CD8-positive, alpha-beta memory T cell (primary cell): ENCODE results near the gene TRAP1. TPM values are rescaled to one million over a fixed set of nuclear protein-coding genes. Genes with fewer than 3 reads are reported as not detected.

Source experiments
- CTCF ChIA-PET: fragments of 350-600 bp; sonication (Branson Sonifier 250); formaldehyde crosslinking; loops from one replicate; lab custom pipeline; 2021; ENCODE audit warnings: antibody characterized with exemption; lab: Charles Lee
- POLR2A ChIA-PET: fragments of 350-600 bp; sonication (Branson Sonifier 250); formaldehyde crosslinking; loops from one replicate; lab custom pipeline; 2021; ENCODE audit warnings: antibody characterized with exemption; lab: Charles Lee
- DNase-seq, 5 donors: peaks; one replicate each; pipeline versions ENCODE4 v3.0.0 to v3.0.0-alpha.2; 2020 to 2022; ENCODE audit warnings: mixed read lengths in 1 of 5
- H3K27ac ChIP-seq: one replicate; pipeline ENCODE4 v1.7.0; 2013; ENCODE audit warnings: low read depth, mild to moderate bottlenecking, low read length, moderate library complexity
- H3K27me3 ChIP-seq: 2 replicates; pipeline ENCODE4 v1.7.0; 2013; ENCODE audit warnings: low read length, mild to moderate bottlenecking; ENCODE audit not compliant: insufficient read depth, poor library complexity, severe bottlenecking
- H3K36me3 ChIP-seq: 2 replicates; pipeline ENCODE4 v1.7.0; 2013; ENCODE audit warnings: mild to moderate bottlenecking, low read length, moderate library complexity; ENCODE audit not compliant: insufficient read depth
- H3K4me1 ChIP-seq: 2 replicates; pipeline ENCODE4 v1.7.0; 2013; ENCODE audit warnings: mild to moderate bottlenecking, low read length, moderate library complexity; ENCODE audit not compliant: insufficient read depth
- H3K4me3 ChIP-seq: 2 replicates; pipeline ENCODE4 v1.7.0; 2013; ENCODE audit warnings: mild to moderate bottlenecking, low read length
- H3K9me3 ChIP-seq: 2 replicates; pipeline ENCODE4 v1.7.0; 2013; ENCODE audit warnings: mild to moderate bottlenecking, low read length
- H3K27ac Mint-ChIP-seq, 8 donors: one replicate each; pipeline ENCODE4 v1.8.0; 2020 to 2021; ENCODE audit warnings: mixed read lengths in 8 of 8, mild to moderate bottlenecking in 6 of 8, inconsistent platforms in 3 of 8, moderate library complexity in 3 of 8
- H3K27me3 Mint-ChIP-seq, 2 donors: one replicate each; pipeline ENCODE4 v1.8.0; 2020 to 2021; ENCODE audit warnings: mixed read lengths in 2 of 2, mild to moderate bottlenecking in 1 of 2, moderate library complexity in 1 of 2
- H3K36me3 Mint-ChIP-seq, 3 donors: one replicate each; pipeline ENCODE4 v1.8.0; 2020 to 2021; ENCODE audit warnings: mixed read lengths in 3 of 3, inconsistent platforms in 1 of 3, mild to moderate bottlenecking in 1 of 3
- H3K4me1 Mint-ChIP-seq, 3 donors: one replicate each; pipeline ENCODE4 v1.8.0; 2020 to 2021; ENCODE audit warnings: mixed read lengths in 3 of 3, inconsistent platforms in 1 of 3, mild to moderate bottlenecking in 1 of 3
- H3K4me3 Mint-ChIP-seq, 7 donors: one replicate each; pipeline ENCODE4 v1.8.0; 2020 to 2021; ENCODE audit warnings: mixed read lengths in 7 of 7, mild to moderate bottlenecking in 6 of 7, moderate library complexity in 4 of 7, inconsistent platforms in 2 of 7
- H3K9me3 Mint-ChIP-seq, 5 donors: one replicate each; pipeline ENCODE4 v1.8.0; 2020 to 2022; ENCODE audit warnings: mixed read lengths in 5 of 5, mild to moderate bottlenecking in 3 of 5, moderate library complexity in 2 of 5, inconsistent platforms in 1 of 5
- polyA plus RNA-seq: library from polyadenylated mRNA; unstranded; fragments of 300-500 nt; fragmentation: Illumina TruSeq; gene quantifications from one replicate; pipeline ENCODE4 v1.2.3, GENCODE V29; 2021
- total RNA-seq, 2 experiments: library from RNA; stranded (reverse); gene quantifications; one replicate each; pipeline ENCODE4 v1.2.3, GENCODE V29; 2021

The TRAP1 gene
- total and polyA plus RNA-seq, 3 experiments from 2014 or later = 53.5 to 308 (median 283) TPM

DNA sequence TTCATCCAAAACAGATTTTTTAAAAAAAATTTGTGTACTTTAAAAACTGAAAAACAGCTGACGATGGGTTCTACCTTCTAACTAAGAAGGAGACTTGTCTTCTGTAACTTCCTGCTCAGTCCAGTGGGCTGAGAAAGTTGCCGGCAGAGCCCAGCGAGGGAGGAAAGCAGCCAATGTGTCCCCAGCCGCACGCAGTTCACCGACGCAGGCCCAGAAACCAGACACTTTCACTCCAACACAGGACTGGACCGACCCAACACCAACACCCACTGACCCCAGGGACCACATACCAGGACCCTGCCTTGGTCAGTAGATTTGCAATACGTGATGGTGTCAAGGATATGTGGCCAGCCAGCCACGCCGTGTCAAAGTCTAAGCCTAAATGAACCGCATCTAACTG, 25.6 kb downstream of the TRAP1 start:
- Histone ChIP-seq H3K27ac (no peak overlapping the region), H3K27me3 (no peaks in the 10 kb centered on the region), H3K4me1 (peaks cover 6% of the 10 kb centered on the region), H3K9me3 (no peaks in the 10 kb centered on the region), H3K4me3 (no peak overlapping the region), H3K36me3 (peaks cover 4% of the 10 kb centered on the region)
- Mint-ChIP-seq H3K27ac (no peak overlapping the region), H3K9me3 (no peaks in the 10 kb centered on the region), H3K36me3 (peaks cover 0 to 29% (median 16%) of the 10 kb centered on the region in 3 donors), H3K4me1 (peaks cover 8 to 12% (median 11%) of the 10 kb centered on the region in 3 donors), H3K27me3 (no peaks in the 10 kb centered on the region), H3K4me3 (no peak overlapping the region)
- ChIA-PET CTCF (interaction anchor here (1.3 kb wide), 1 partner anchor 187 kb away, joined by 5 read pairs; no protein-coding TSS in a partner anchor), POLR2A (no interaction called here)
- no peak for DNase-seq

DNA sequence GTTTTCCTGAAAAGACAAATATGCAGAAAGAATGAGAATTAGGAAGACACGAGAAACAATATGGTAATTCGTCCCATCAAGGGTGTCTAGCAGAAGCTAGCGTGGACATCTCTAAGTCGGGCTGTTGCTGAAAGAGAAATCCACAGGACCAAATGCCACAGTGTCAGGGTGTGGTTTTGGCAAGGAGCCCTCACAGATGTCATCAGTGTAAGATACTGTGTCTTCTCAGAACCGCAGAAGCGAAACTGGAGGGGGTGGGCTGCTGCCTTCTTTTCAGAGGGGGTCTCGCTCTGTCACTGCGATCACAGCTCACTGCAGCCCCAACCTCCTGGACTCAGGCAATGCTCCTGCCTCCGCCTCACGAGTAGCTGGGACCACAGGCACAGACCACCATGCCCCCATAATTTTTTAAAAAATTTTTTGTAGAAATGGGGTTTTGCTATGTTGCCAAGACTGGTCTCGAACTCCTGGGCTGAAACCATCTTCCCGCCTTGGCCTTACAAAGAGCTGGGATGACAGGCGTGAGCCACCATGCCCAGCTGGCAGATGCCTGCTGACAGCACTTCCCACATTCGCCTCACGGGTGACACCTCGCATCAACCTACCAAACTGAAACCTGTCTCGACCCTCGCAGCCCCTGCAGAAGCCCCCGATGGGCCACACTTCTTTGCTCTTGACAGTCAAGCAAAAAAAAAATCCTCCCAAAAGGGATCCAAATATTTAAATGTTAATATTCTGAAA, 26.2 kb downstream of the TRAP1 start:
- no peak for DNase-seq

DNA sequence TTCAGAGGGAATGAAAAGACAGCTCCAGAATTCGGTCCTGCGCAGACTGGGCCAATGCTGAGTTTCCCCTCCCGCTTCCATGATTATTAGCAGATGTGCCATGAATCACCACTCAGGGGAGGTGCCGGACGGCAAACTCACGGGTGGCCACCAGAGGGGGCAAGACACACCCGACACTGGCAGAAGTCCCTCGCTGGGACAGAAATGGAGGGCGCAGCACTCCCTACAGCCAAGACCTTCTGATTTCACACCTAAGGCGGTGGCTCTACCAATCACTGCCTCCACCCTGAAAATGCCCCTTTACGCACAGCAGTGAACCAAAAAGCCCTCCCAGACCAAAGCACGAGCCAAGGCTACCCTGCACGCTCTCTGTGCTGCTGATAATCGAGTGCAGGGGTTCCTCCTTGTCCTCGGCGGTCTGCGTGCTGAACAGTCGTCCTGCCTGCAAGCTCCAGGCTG, 26.8 kb downstream of the TRAP1 start:
- no peaks in the 10 kb centered on the region for H3K27me3 ChIP-seq
- H3K4me3 ChIP-seq = no peak overlapping the region
- DNase-seq = peak; percentile 70 to 88 (median 75)
- H3K4me1 ChIP-seq = peaks cover 6% of the 10 kb centered on the region
- H3K9me3 Mint-ChIP-seq = no peaks in the 10 kb centered on the region
- H3K36me3 ChIP-seq = peaks cover 4% of the 10 kb centered on the region
- peak overlapping the region in 2 of 7 donors; percentile 19 to 54 for H3K4me3 Mint-ChIP-seq
- CTCF ChIA-PET = interaction anchor here (0.6 to 1.4 kb wide), 7 partner anchors 9 to 189 kb away, joined by 3 to 5 read pairs (median 3); partner anchors contain the start of gene TRAP1
- H3K27ac ChIP-seq = no peak overlapping the region
- H3K27me3 Mint-ChIP-seq = no peaks in the 10 kb centered on the region
- POLR2A ChIA-PET = interaction anchor here (0.5 kb wide), 1 partner anchor 193 kb away, joined by 3 read pairs; no protein-coding TSS in a partner anchor
- H3K27ac Mint-ChIP-seq = peak overlapping the region in 5 of 8 donors; percentile 18 to 85 (median 55)
- H3K4me1 Mint-ChIP-seq = peaks cover 8 to 12% (median 9%) of the 10 kb centered on the region in 3 donors
- H3K36me3 Mint-ChIP-seq = peaks cover 0 to 38% (median 16%) of the 10 kb centered on the region in 3 donors
- H3K9me3 ChIP-seq = no peaks in the 10 kb centered on the region

More for the DNA sequence above, 26.2 kb downstream of the TRAP1 start:
- peaks cover 8 to 12% (median 11%) of the 10 kb centered on the region in 3 donors for H3K4me1 Mint-ChIP-seq
- H3K4me3 ChIP-seq = no peak overlapping the region
- ChIA-PET CTCF (interaction anchor here (0.7 to 1.4 kb wide), 4 partner anchors 8 to 188 kb away, joined by 3 to 5 read pairs (median 3); no protein-coding TSS in a partner anchor), POLR2A (no interaction called here)
- H3K9me3 ChIP-seq = no peaks in the 10 kb centered on the region
- H3K27ac ChIP-seq = no peak overlapping the region
- H3K27me3 ChIP-seq = no peaks in the 10 kb centered on the region
- H3K27me3 Mint-ChIP-seq = no peaks in the 10 kb centered on the region
- H3K9me3 Mint-ChIP-seq = no peaks in the 10 kb centered on the region
- H3K4me3 Mint-ChIP-seq = no peak overlapping the region
- H3K36me3 ChIP-seq = peaks cover 4% of the 10 kb centered on the region
- H3K36me3 Mint-ChIP-seq = peaks cover 0 to 33% (median 16%) of the 10 kb centered on the region in 3 donors
- H3K4me1 ChIP-seq = peaks cover 6% of the 10 kb centered on the region
- peak overlapping the region in 5 of 8 donors; percentile 18 to 85 (median 58) for H3K27ac Mint-ChIP-seq

DNA sequence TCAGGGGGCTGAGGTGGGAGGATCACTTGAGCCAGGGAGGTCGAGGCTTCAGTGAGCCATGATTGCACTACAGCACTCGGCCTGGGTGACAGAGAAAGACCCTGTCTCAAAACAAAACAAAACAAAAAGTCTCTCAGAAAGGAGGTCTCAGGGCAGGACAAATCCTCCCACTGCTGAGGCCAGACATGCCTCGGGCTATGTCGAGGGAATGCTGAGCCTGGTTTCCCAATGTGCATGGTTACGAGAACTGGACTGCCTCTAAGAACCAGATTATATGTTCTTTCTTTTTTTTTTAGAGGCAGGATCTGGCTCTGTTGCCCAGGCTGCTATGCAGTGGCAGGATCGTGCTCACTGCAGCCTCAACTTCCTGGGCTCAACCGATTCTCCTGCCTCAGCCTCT, 27.6 kb downstream of the TRAP1 start:
- H3K27me3 ChIP-seq = no peaks in the 10 kb centered on the region
- H3K4me3 Mint-ChIP-seq = no peak overlapping the region
- no peaks in the 10 kb centered on the region for H3K9me3 Mint-ChIP-seq
- no peak overlapping the region for H3K4me3 ChIP-seq
- peak overlapping the region in 1 of 8 donors; percentile 57 for H3K27ac Mint-ChIP-seq
- peaks cover 8% of the 10 kb centered on the region in 3 donors for H3K4me1 Mint-ChIP-seq
- POLR2A ChIA-PET = interaction anchor here (0.5 kb wide), 1 partner anchor 194 kb away, joined by 3 read pairs; no protein-coding TSS in a partner anchor
- H3K4me1 ChIP-seq = peaks cover 6% of the 10 kb centered on the region
- no peak for DNase-seq
- no peaks in the 10 kb centered on the region for H3K9me3 ChIP-seq
- CTCF ChIA-PET = interaction anchor here (0.6 to 1.5 kb wide), 5 partner anchors 9 to 564 kb away, joined by 3 to 5 read pairs (median 4); partner anchors contain the start of gene TRAP1
- peaks cover 4% of the 10 kb centered on the region for H3K36me3 ChIP-seq
- no peak overlapping the region for H3K27ac ChIP-seq
- H3K36me3 Mint-ChIP-seq = peaks cover 0 to 41% (median 16%) of the 10 kb centered on the region in 3 donors
- H3K27me3 Mint-ChIP-seq = no peaks in the 10 kb centered on the region

DNA sequence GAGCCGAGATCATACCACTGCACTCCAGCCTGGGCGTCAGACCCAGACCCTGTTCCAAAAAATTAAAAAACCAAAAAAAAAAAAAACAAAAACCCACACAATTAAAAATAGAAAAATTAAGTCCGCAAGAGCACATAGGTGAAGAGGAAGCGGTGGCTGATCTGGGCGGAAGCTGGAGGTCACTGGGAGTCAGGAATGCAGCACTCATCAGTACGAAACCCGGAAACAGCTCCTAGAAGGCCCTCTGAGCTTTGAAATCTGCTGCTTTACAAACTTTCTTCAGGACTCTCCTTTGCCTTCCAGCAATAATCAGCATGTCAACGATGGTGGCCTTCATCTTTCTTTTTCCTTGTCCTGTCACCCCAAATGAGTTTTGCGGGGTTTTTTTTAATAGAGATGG, 29.5 kb downstream of the TRAP1 start:
- peaks cover 7 to 8% (median 8%) of the 10 kb centered on the region in 3 donors for H3K4me1 Mint-ChIP-seq
- H3K9me3 ChIP-seq = no peaks in the 10 kb centered on the region
- ChIA-PET POLR2A (no interaction called here), CTCF (interaction anchor here (1.2 to 1.4 kb wide), 2 partner anchors 37 to 192 kb away, joined by 4 to 5 read pairs; no protein-coding TSS in a partner anchor)
- H3K27ac ChIP-seq = no peak overlapping the region
- peak overlapping the region in 1 of 8 donors; percentile 51 for H3K27ac Mint-ChIP-seq
- no peak overlapping the region for H3K4me3 ChIP-seq
- no peaks in the 10 kb centered on the region for H3K27me3 Mint-ChIP-seq
- H3K4me3 Mint-ChIP-seq = no peak overlapping the region
- peaks cover 6% of the 10 kb centered on the region for H3K4me1 ChIP-seq
- DNase-seq = no peak
- peaks cover 4% of the 10 kb centered on the region for H3K36me3 ChIP-seq
- no peaks in the 10 kb centered on the region for H3K9me3 Mint-ChIP-seq
- no peaks in the 10 kb centered on the region for H3K27me3 ChIP-seq
- peaks cover 0 to 48% (median 18%) of the 10 kb centered on the region in 3 donors for H3K36me3 Mint-ChIP-seq

DNA sequence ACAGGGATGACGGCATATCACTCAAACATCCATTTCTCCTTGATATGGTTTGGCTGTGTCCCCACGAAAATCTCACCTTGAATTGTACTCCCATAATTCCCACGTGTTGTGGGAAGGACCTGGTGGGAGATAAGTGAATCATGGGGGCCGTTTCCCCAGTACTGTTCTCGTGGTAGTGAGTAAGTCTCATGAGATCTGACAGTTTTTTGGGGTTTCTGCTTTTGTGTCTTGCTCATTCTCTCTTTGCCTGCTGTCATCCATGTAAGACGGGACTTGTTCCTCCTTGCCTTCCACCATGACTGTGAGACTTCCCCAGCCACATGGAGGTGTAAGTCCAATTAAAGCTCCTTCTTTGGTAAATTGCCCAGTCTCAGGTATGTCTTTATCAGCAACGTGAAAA, 30.3 kb downstream of the TRAP1 start:
- Histone ChIP-seq H3K36me3 (peaks cover 4% of the 10 kb centered on the region), H3K4me3 (no peak overlapping the region), H3K9me3 (no peaks in the 10 kb centered on the region), H3K27ac (no peak overlapping the region), H3K27me3 (no peaks in the 10 kb centered on the region), H3K4me1 (peaks cover 6% of the 10 kb centered on the region)
- H3K4me1 Mint-ChIP-seq = peaks cover 7 to 8% (median 8%) of the 10 kb centered on the region in 3 donors
- no peaks in the 10 kb centered on the region for H3K27me3 Mint-ChIP-seq
- no peak overlapping the region for H3K27ac Mint-ChIP-seq
- CTCF ChIA-PET = no interaction called here
- peaks cover under 1 to 52% (median 19%) of the 10 kb centered on the region in 3 donors for H3K36me3 Mint-ChIP-seq
- POLR2A ChIA-PET = no interaction called here
- H3K4me3 Mint-ChIP-seq = no peak overlapping the region
- no peak for DNase-seq
- H3K9me3 Mint-ChIP-seq = no peaks in the 10 kb centered on the region

DNA sequence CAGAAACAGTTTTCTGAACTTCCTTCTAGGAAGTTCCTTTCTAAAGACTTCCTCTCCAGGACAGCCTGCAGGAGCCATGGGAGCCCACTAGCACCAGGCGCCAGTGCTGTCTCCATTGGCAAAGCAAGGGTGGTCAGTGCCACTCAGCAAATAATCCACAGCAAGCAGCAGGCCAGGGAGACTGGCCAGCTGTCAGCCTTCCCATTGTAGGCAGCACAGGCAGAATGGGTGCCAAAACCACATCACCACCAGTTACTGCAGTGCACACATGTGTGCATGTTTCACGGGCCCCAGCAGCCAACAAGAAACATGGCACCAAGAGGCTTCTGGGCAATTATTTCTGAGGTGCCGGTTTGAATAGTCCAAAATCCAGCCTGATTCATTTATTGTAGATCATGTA, 36.1 kb downstream of the TRAP1 start:
- ChIA-PET CTCF (no interaction called here), POLR2A (no interaction called here)
- Mint-ChIP-seq H3K9me3 (no peaks in the 10 kb centered on the region), H3K27me3 (no peaks in the 10 kb centered on the region), H3K4me3 (peak overlapping the region in 1 of 7 donors; percentile 61), H3K4me1 (peaks cover 0 to 1% (median 0%) of the 10 kb centered on the region in 3 donors), H3K27ac (no peak overlapping the region), H3K36me3 (peaks cover 4 to 73% (median 11%) of the 10 kb centered on the region in 3 donors)
- H3K9me3 ChIP-seq = no peaks in the 10 kb centered on the region
- H3K4me3 ChIP-seq = no peak overlapping the region
- H3K36me3 ChIP-seq = peaks cover 17% of the 10 kb centered on the region
- no peak for DNase-seq
- no peaks in the 10 kb centered on the region for H3K4me1 ChIP-seq
- H3K27me3 ChIP-seq = no peaks in the 10 kb centered on the region
- no peak overlapping the region for H3K27ac ChIP-seq

DNA sequence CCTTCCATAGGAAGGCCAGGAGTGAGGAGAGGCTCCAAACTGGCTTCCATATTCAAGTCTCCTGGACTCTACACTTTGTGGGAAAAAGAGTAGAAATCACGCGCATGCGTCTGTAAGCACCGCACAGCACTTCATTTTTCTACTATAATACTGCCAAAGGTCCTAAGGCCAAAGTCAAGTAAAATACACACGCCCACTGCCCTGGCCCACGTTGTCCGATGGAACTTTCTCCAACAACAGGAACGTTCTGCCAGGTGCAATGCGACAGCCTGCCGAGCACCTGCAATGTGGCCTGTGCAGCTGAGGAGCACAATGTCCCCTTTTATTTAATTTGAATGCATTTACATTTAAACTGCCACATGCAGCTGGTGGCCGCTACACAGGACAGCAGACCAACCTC, 39.3 kb downstream of the TRAP1 start:
- Mint-ChIP-seq H3K36me3 (peaks cover 4 to 77% (median 9%) of the 10 kb centered on the region in 3 donors), H3K9me3 (no peaks in the 10 kb centered on the region), H3K4me3 (no peak overlapping the region), H3K27me3 (no peaks in the 10 kb centered on the region), H3K4me1 (peaks cover 0 to under 1% (median 0%) of the 10 kb centered on the region in 3 donors), H3K27ac (no peak overlapping the region)
- Histone ChIP-seq H3K4me3 (no peak overlapping the region), H3K36me3 (peaks cover 23% of the 10 kb centered on the region), H3K27ac (no peak overlapping the region), H3K9me3 (no peaks in the 10 kb centered on the region), H3K27me3 (no peaks in the 10 kb centered on the region), H3K4me1 (no peaks in the 10 kb centered on the region)
- POLR2A ChIA-PET = no interaction called here
- CTCF ChIA-PET = no interaction called here
- no peak for DNase-seq
